Astrocyte (in vitro differentiated cells and primary cell): ENCODE measurements around the gene ANKS1A. TPM values are rescaled to one million over a fixed set of nuclear protein-coding genes. Genes with fewer than 3 reads are reported as not detected.
A peak's percentile ranks its signal among the peaks of the same experiment; 100 is the strongest.

Experiments
- DNase-seq: peaks from one replicate; pipeline ENCODE4 v3.0.0-alpha.2; 2010; ENCODE audit warnings: low read depth
- FAIRE-seq: peaks from 2 replicates; lab custom pipeline; 2011; peaks lifted over from hg19 to GRCh38; lab: Jason Lieb, UNC
- H2AFZ ChIP-seq: 2 replicates; pipeline ENCODE4 v1.6.0; 2012; ENCODE audit warnings: low read depth, low read length, inconsistent platforms
- H3K27ac ChIP-seq: 2 replicates; pipeline ENCODE4 v1.5.1; 2011; ENCODE audit warnings: low read depth, low read length, inconsistent platforms
- H3K27me3 ChIP-seq: 2 replicates; pipeline ENCODE4 v1.6.0; 2011; ENCODE audit warnings: low read length, inconsistent platforms; ENCODE audit not compliant: insufficient read depth
- H3K36me3 ChIP-seq: 2 replicates; pipeline ENCODE4 v1.5.1; 2011; ENCODE audit warnings: low read length, inconsistent platforms; ENCODE audit not compliant: insufficient read depth
- H3K4me1 ChIP-seq: 2 replicates; pipeline ENCODE4 v1.5.1; 2011; ENCODE audit warnings: low read length, inconsistent platforms; ENCODE audit not compliant: insufficient read depth
- H3K4me2 ChIP-seq: 2 replicates; pipeline ENCODE4 v1.6.0; 2012; ENCODE audit warnings: low read length, inconsistent platforms
- H3K4me3 ChIP-seq: 2 replicates; pipeline ENCODE4 v1.5.1; 2011; ENCODE audit warnings: low read depth, mild to moderate bottlenecking, low read length, inconsistent platforms; ENCODE audit not compliant: insufficient read depth
- H3K79me2 ChIP-seq: 2 replicates; pipeline ENCODE4 v1.6.0; 2012; ENCODE audit warnings: mild to moderate bottlenecking, low read length, inconsistent platforms; ENCODE audit not compliant: insufficient read depth
- H3K9ac ChIP-seq: 2 replicates; pipeline ENCODE4 v1.6.0; 2012; ENCODE audit warnings: mild to moderate bottlenecking, low read length, inconsistent platforms
- H3K9me3 ChIP-seq: 2 replicates; pipeline ENCODE4 v1.5.1; 2012; ENCODE audit warnings: low read depth, mild to moderate bottlenecking, low read length, inconsistent platforms; ENCODE audit not compliant: insufficient read depth
- H4K20me1 ChIP-seq: 2 replicates; pipeline ENCODE4 v1.6.0; 2012; ENCODE audit warnings: low read length, inconsistent platforms; ENCODE audit not compliant: insufficient read depth
- H3K27ac Mint-ChIP-seq: one replicate; pipeline ENCODE4 v1.8.0; 2021; ENCODE audit warnings: mild to moderate bottlenecking, mixed read lengths; ENCODE audit not compliant: unreplicated experiment
- H3K27me3 Mint-ChIP-seq: one replicate; pipeline ENCODE4 v1.8.0; 2021; ENCODE audit warnings: low read depth, mixed read lengths; ENCODE audit not compliant: unreplicated experiment
- H3K36me3 Mint-ChIP-seq: one replicate; pipeline ENCODE4 v1.8.0; 2021; ENCODE audit warnings: low read depth, mixed read lengths; ENCODE audit not compliant: unreplicated experiment
- H3K4me1 Mint-ChIP-seq: one replicate; pipeline ENCODE4 v1.8.0; 2021; ENCODE audit warnings: low read depth, mixed read lengths; ENCODE audit not compliant: unreplicated experiment
- H3K4me3 Mint-ChIP-seq: one replicate; pipeline ENCODE4 v1.8.0; 2021; ENCODE audit warnings: mild to moderate bottlenecking, moderate library complexity, mixed read lengths; ENCODE audit not compliant: unreplicated experiment
- H3K9me3 Mint-ChIP-seq: one replicate; pipeline ENCODE4 v1.8.0; 2021; ENCODE audit warnings: mild to moderate bottlenecking, mixed read lengths; ENCODE audit not compliant: unreplicated experiment
- EZH2 ChIP-seq: IDR thresholded peaks from 2 replicates; pipeline ENCODE4 v1.6.1; 2012; ENCODE audit warnings: mild to moderate bottlenecking, low read length, inconsistent platforms; ENCODE audit not compliant: insufficient read depth
- total RNA-seq: library from RNA; stranded (reverse); gene quantifications from 2 replicates; pipeline ENCODE4 v1.2.1, GENCODE V29; 2021
- TF ChIP-seq, protein P1 (sequence below): IDR thresholded peaks from 2 replicates; pipeline ENCODE4 v1.5.1; 2011; ENCODE audit warnings: low read depth, mild to moderate bottlenecking, inconsistent platforms, low read length, moderate library complexity; ENCODE audit not compliant: insufficient read depth

Gene ANKS1A
- total RNA-seq, 1 donor from 2014 or later, result 18.0 TPM

DNA sequence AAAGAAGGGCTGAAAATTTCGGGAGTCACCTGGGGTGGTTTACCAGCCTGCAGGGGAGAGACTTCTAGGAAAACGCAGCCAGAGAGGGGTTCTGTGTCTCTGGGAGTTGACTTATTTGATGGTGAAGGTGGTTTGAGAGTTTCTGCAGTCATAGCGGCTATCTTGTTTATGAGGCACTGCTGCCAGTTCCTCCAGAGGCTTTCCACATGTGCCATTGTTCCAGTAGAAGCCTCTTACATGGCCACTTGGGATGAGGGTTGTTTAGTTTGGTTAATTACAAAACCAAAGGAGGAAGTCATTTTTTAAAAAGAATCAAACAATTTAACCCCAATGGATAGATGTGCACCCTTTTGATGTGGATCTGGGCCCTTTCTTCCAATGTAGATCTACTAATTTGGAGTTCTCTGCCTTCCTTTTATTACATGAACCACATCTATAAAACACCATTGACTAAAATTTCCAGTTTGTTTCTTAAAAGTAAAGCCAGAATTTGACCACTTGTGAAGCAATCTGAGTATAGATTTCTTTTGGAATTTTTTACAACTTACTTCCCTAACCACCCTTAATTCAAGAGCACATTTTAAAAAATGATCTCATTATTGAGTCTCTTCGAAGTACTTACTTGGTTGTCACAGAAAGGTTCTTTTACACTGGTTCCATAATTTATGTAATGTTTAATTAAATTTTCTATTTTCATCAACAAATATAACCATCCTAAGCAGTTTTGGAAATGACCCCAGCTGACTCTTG is 154.5 kb downstream of the ANKS1A start:
- DNase-seq, result no peak
- peaks cover 29% of the 10 kb centered on the region for H3K4me1 ChIP-seq
- no peaks in the 10 kb centered on the region for H4K20me1 ChIP-seq
- H3K4me3 ChIP-seq, result no peak overlapping the region
- no peak overlapping the region for H3K27ac Mint-ChIP-seq
- no peak overlapping the region for H3K4me3 Mint-ChIP-seq
- TF ChIP-seq, protein P1, sequence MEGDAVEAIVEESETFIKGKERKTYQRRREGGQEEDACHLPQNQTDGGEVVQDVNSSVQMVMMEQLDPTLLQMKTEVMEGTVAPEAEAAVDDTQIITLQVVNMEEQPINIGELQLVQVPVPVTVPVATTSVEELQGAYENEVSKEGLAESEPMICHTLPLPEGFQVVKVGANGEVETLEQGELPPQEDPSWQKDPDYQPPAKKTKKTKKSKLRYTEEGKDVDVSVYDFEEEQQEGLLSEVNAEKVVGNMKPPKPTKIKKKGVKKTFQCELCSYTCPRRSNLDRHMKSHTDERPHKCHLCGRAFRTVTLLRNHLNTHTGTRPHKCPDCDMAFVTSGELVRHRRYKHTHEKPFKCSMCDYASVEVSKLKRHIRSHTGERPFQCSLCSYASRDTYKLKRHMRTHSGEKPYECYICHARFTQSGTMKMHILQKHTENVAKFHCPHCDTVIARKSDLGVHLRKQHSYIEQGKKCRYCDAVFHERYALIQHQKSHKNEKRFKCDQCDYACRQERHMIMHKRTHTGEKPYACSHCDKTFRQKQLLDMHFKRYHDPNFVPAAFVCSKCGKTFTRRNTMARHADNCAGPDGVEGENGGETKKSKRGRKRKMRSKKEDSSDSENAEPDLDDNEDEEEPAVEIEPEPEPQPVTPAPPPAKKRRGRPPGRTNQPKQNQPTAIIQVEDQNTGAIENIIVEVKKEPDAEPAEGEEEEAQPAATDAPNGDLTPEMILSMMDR, result no peak
- no peak for TF ChIP-seq EZH2
- H3K9me3 Mint-ChIP-seq, result peaks cover 4% of the 10 kb centered on the region
- H3K27me3 ChIP-seq, result no peaks in the 10 kb centered on the region
- H3K36me3 Mint-ChIP-seq, result peaks cover 9% of the 10 kb centered on the region
- H3K4me1 Mint-ChIP-seq, result peaks cover 27% of the 10 kb centered on the region
- H2AFZ ChIP-seq, result no peak overlapping the region
- no peak overlapping the region for H3K4me2 ChIP-seq
- no peak overlapping the region for H3K27ac ChIP-seq
- H3K27me3 Mint-ChIP-seq, result no peaks in the 10 kb centered on the region
- no peaks in the 10 kb centered on the region for H3K9me3 ChIP-seq
- H3K9ac ChIP-seq, result no peak overlapping the region
- no peak for FAIRE-seq
- H3K79me2 ChIP-seq, result no peaks in the 10 kb centered on the region
- H3K36me3 ChIP-seq, result no peaks in the 10 kb centered on the region

DNA sequence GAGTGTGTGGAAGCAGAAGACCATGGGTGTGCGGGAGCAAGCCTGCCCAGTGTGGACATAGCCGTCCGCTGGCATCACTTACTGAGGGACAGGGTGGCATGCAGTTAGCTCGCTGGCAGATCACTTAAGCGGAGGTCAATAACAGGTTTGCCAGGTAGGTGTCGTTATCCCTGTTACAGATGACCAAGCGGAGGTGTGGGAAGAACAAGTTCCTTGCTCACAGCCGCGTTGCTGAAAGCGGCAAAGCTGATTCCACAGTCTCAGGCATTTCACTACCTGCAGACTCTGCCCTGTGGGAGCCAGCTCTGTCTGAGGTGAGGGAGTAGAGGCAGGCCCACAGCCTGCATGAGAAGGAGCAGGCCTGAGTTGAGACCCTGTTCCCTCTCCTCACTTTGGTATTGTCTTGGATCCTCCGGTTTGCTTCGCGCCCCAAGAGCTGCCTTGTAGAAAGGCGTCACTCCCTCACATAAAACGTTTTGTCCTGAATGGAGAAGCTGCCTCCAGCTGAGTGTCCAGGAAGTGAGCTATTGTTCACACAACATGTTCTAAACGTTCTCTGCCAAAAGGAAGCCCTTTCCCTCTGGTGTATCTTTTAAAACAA is 155.2 kb downstream of the ANKS1A start:
- no peaks in the 10 kb centered on the region for H3K9me3 ChIP-seq
- no peak overlapping the region for H3K27ac Mint-ChIP-seq
- DNase-seq (no peak), FAIRE-seq (no peak)
- H3K27ac ChIP-seq, result no peak overlapping the region
- no peak overlapping the region for H2AFZ ChIP-seq
- H3K27me3 ChIP-seq, result no peaks in the 10 kb centered on the region
- peaks cover 4% of the 10 kb centered on the region for H3K9me3 Mint-ChIP-seq
- peaks cover 27% of the 10 kb centered on the region for H3K4me1 Mint-ChIP-seq
- H3K4me3 ChIP-seq, result no peak overlapping the region
- H3K4me3 Mint-ChIP-seq, result no peak overlapping the region
- peaks cover 35% of the 10 kb centered on the region for H3K4me1 ChIP-seq
- H3K9ac ChIP-seq, result peak overlapping the region; percentile 4
- H4K20me1 ChIP-seq, result no peaks in the 10 kb centered on the region
- no peaks in the 10 kb centered on the region for H3K27me3 Mint-ChIP-seq
- H3K4me2 ChIP-seq, result peak overlapping the region; percentile 39
- no peaks in the 10 kb centered on the region for H3K36me3 ChIP-seq
- no peak for TF ChIP-seq EZH2
- TF ChIP-seq, protein P1, result no peak
- peaks cover 9% of the 10 kb centered on the region for H3K36me3 Mint-ChIP-seq
- H3K79me2 ChIP-seq, result no peaks in the 10 kb centered on the region
